NCI-H1694 treated with DMSO at 0.1 percent for 48 hours (cell line): Measurements from ENCODE around the gene EIF3B.
"Not testable (repeated sequence)": the region's sequence is repeated elsewhere in the genome, so short reads cannot be mapped to it uniquely, and the experiment has no call there.

Source experiments
- DNase-seq: peaks from one replicate; lab custom pipeline; 2025; lab: John Stamatoyannopoulos, UW

The EIF3B gene

GRCh38 chr7:2376351-2377154, 21.9 kb downstream of the EIF3B start:
- no peak for DNase-seq

GRCh38 chr7:2377492-2377891, 22.9 kb downstream of the EIF3B start:
- DNase-seq: not testable (repeated sequence)

GRCh38 chr7:2378125-2378524, 23.5 kb downstream of the EIF3B start:
- not testable (repeated sequence) for DNase-seq

- DNase-seq: no peak
These were observed 24.5 kb downstream of the EIF3B start for GRCh38 chr7:2379161-2379560.

GRCh38 chr7:2379821-2380450, 25.3 kb downstream of the EIF3B start:
- DNase-seq: no peak

DNA sequence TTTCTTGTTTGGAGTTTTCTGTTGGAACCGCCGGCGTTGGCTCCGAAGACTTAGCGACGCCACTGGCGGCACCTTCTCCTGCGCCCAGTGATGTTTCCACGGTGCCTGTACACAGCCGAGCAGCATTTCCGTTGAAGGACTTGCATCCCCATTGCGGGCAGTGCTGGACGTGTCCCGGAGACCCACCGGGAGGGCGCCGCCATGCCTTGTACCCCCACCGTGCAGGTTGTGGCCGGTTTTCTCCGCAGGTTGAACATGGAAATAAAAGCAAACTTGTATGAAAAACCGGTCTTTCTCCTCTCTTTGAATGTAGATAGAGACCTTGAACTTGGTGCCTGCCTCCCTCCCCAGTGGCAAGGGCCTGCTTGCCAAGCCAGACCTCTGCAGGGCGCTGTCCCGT, 25.8 kb downstream of the EIF3B start:
- no peak for DNase-seq

DNA sequence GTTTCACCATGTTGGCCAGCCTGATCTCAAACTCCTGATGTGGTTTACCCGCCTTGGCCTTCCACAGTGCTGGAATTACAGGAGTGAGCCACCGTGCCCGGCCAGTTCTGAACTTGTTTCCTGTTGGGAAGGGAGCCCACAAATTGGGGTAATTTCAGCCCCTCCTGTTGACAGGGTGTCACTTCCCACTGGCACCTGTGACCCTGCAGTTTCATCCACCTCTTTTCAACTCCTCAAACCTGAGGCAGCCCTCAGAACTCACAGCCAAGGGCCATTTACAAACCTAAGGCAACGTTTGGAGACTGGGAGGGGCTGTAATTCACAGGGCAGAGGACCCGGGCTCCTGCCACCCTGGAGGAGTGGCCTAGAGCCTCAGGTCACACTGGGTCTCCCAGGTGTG, 26.6 kb downstream of the EIF3B start:
- no peak for DNase-seq

DNA sequence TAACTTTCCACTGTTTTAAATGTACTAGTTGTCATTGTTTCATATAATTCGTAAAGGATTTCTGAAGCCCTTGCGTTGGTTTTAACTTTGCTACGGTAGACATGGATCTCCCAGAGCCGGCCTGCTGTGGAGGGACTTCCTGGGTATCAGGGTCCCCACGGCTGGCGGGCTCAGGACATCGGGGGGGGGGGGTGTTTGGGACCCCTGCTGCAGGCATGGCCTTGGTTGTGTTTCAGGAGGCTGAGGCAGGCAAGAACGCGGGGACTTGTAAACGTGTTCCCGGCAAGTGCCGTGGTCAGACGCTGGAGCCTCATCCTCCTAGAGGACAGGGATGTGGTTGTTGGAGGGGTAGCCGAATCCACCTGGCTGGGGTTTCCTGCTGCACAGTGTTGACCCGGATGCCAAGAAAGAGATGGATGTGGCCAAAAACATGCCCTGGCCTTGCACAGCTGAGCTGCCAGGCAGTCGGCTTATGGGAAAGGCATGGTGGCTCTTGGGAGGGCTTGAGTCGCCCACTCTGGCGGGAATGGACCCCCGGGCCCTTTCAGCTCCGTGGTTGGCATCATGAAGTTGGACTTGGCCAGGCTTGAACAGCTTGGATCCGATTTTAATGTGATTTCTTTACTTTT, 27.4 kb downstream of the EIF3B start:
- DNase-seq: no peak

GRCh38 chr7:2383543-2384274, 29.1 kb downstream of the EIF3B start:
- no peak for DNase-seq

DNA sequence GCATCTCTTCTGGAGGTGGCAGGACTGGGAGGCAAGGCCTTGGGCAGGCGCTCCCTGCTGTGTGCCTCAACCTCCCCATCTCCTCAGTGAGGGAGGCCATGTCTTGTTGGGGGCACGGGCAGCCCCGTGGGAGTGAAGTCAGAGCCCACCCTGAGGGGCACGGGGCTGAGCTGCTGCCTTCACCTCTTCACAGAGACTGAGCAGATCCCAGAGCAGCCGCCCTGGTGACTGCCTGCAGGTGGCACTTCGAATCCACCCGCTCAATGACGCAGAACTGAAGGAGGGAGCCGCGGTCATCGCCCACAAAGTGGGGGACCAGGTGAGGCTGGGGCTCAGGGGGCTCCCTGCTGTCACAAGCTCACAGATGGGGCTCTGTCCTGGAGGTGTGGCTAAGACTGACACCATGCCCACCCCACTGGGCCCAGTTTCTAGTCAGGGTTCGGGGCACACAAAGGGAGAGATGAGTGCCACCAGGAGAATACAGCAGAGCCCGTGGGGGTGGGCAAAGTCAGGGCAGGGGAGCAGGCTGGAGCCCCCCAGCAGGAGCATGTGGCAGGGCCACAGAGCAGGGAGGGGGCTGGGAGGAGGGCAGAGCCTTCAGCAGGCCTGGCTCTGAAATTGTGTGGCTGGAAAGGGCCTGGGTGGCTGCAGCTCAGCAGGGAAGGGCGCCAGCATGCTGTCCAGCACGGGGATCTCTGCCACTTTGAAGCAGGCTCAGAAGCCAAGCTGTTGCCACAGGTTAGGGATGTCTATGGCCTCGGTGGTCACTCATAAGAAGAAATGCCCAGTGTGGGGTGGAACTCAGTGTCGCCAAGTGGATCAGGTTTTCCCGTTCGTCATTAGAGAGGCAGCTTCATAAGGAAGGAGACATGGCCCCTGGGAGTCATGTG, 30.0 kb downstream of the EIF3B start:
- no peak for DNase-seq

DNA sequence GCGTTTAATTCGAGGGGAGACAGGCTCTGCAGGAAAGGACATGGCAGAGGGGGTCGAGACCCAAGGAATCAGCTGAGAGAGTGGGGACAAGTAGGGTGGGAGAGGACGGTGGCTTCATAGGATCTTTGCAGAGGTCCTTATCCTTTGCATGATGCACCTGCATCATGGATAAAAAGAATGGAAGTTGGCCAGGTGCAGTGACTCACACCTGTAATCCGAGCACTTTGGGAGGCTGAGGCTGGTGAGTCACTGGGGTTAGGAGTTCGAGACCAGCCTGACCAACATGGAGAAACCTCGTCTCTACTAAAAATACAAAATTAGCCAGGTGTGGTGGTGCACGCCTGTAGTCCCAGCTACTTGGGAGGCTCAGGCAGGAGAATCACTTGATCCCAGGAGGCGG, 31.5 kb downstream of the EIF3B start:
- not testable (repeated sequence) for DNase-seq

DNA sequence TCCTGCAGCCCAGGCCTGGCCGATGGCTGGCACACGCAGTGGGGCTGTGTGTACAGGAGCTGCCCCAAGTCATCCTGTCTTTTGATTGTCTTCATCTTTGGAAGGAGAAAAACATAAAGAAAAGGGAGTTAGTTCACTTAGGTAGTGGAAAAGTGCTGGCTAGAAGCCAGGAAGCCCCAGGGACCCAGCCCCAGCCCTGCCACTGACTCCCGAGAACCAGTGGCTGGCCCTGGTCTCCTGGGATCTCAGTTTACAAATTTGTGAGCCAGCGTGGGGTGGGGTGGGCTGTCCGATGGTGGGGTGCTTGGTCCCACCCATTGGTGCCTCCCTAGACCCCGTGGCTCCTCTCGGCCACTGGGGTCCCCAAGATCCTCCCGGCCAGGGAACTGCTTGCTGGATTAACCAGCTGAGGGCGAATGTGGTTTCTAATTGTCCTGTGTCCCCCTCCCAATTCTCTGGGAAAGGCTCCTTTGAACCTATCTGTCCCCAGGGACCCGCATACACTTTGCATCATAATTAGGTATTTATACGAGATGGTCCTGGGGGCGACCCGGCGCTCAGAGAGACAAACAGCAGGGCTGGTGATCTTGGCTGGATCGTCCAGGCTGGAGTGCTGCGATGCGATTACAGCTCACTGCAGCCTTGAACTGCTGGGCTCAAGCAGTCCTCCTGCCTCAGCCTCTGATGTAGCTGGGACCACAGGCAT, 32.5 kb downstream of the EIF3B start:
- DNase-seq: no peak

DNA sequence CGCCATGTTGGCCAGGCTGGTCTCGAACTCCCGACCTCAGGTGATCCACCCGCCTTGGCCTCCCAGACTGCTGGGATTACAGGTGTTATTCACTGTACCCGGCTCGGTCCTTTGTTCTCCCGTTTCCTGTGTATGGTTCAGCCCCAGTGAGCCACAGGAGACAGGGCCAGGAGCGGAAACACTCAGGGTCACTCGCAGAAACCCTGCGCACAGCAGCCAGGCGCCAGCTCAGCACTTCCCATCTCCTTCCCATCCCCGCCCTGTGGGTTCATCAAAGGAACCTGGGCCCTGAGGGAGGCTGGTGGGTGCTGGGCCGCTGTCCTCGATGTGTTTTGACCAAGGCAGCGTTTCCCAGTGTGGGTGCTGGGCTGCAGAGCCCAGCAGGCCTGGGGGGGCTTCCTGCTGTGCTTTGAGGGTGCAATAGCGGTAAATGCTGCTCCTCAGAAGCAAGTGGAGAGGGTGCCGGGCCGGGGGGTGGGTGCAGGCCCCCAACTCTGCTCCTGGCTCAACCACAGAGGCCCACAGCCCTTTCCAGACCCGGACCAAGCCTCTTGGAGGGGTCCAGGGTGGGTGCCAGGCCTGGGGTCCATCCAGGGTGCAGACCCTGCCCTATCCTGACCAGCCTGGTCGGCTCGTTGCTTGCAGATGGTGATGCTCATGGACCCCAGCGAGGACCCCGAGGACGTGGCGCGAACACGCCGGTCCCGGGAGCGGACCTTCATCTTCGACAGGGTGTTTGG, 33.4 kb downstream of the EIF3B start:
- no peak for DNase-seq

DNA sequence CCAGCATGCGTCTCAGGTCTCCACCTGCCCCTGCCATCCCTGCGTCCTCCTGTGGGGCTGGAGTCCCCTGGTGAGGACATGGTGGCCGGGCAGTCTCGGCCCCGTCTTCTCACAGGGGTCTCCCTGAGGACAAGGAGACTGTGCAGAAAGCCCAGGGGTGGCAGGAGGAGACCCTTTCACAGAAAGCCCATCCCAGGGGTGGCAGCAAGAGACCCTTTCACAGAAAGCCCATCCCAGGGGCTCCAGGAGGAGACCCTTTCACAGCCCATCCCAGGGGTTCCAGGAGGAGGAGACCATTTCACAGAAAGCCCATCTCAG, 34.0 kb downstream of the EIF3B start:
- no peak for DNase-seq

DNA sequence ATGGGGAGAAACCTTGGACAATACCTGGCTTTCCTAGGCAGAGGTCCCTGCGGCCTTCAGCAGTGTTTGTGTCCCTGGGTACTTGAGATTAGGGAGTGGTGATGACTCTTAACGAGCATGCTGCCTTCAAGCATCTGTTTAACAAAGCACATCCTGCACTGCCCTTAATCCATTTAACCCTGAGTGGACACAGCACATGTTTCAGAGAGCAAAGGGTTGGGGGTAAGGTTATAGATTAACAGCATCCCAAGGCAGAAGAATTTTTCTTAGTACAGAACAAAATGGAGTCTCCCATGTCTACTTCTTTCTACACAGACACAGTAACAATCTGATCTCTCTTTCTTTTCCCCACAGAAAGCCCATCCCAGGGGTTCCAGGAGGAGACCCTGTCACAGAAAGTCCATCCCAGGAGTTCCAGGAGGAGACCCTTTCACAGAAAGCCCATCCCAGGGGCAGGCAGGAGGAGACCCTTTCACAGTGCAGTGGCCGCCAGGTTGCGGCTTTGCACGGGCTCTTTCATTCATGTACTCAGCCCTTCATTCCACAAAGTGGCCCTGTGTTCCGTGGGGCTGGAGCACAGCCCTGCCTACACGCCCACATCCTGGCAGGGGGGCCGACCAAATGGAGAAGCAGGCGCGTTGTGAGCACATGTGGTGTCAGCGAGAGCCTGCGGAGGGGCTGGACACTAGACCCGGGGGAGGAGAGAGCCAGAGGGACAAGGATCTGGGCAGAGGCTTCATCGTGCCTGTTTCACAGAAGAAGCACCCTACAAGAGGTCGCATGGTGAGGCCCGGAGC, 35.6 kb downstream of the EIF3B start:
- DNase-seq: not testable (repeated sequence)

DNA sequence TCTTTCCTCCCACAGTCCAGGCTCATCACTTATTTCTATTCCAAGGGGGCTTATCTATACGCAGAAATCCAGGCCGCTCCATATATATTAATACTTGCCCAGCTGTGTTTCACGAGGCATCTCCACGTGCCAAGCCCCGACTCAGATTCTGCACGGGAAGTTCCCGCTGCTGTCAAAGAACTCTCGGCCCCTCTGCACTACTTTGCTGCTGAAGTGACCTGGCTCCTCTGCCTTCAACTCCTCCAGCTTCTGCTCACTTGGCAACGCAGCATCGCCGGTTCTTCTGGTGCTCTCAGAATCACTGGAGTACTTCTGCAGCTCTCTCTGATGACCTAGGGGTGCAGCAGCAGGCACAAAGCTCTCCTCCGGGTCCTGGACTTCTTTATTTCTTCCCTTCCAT, 39.1 kb downstream of the EIF3B start:
- DNase-seq: no peak

GRCh38 chr7:2394566-2395082, 40.0 kb downstream of the EIF3B start:
- DNase-seq: no peak

- no peak for DNase-seq
These were observed 43.9 kb downstream of the EIF3B start for GRCh38 chr7:2398506-2398905.
